Smooth muscle cell (in vitro differentiated cells): ENCODE data around the gene PTCHD1. TPM values are rescaled to one million over a fixed set of nuclear protein-coding genes. Genes with fewer than 3 reads are reported as not detected.
A peak's percentile ranks its signal among the peaks of the same experiment; 100 is the strongest.

Experiments
- DNase-seq: peaks from one replicate; lab custom pipeline; 2025; ENCODE audit not compliant: unreplicated experiment; lab: John Stamatoyannopoulos, UW
- H2AFZ ChIP-seq: fragments of 200-600 bp; sonication (generic); 2 replicates; pipeline ENCODE4 v1.6.0; 2016; ENCODE audit warnings: antibody characterized with exemption, low read depth, mild to moderate bottlenecking
- H3F3A ChIP-seq: fragments of 200-600 bp; sonication (generic); 2 replicates; pipeline ENCODE4 v1.6.0; 2017; ENCODE audit warnings: antibody characterized with exemption, low read depth
- H3K27ac ChIP-seq: fragments of 200-600 bp; sonication (generic); 2 replicates; pipeline ENCODE4 v1.5.1; 2016; ENCODE audit warnings: low read depth, mild to moderate bottlenecking
- H3K27me3 ChIP-seq: fragments of 200-600 bp; sonication (generic); 2 replicates; pipeline ENCODE4 v1.6.1; 2016; ENCODE audit warnings: low read depth, mild to moderate bottlenecking
- H3K36me3 ChIP-seq: fragments of 200-600 bp; sonication (generic); 2 replicates; pipeline ENCODE4 v1.5.1; 2016; ENCODE audit warnings: low read depth
- H3K4me1 ChIP-seq: fragments of 200-600 bp; sonication (generic); 2 replicates; pipeline ENCODE4 v1.5.1; 2016; ENCODE audit warnings: low read depth
- H3K4me2 ChIP-seq: fragments of 200-600 bp; sonication (generic); 2 replicates; pipeline ENCODE4 v1.6.0; 2016; ENCODE audit warnings: mild to moderate bottlenecking
- H3K4me3 ChIP-seq: fragments of 200-600 bp; sonication (generic); 2 replicates; pipeline ENCODE4 v1.5.1; 2016; ENCODE audit warnings: mild to moderate bottlenecking
- H3K79me2 ChIP-seq: fragments of 200-600 bp; sonication (generic); 2 replicates; pipeline ENCODE4 v1.6.0; 2016; ENCODE audit warnings: low read depth, mild to moderate bottlenecking
- H3K9ac ChIP-seq: fragments of 200-600 bp; sonication (generic); 2 replicates; pipeline ENCODE4 v1.6.0; 2016; ENCODE audit warnings: low read depth
- H3K9me3 ChIP-seq: fragments of 200-600 bp; sonication (generic); replicated peaks from 2 replicates; pipeline ENCODE4 v1.5.1; 2016; ENCODE audit warnings: low read depth
- H4K20me1 ChIP-seq: fragments of 200-600 bp; sonication (generic); 2 replicates; pipeline ENCODE4 v1.6.0; 2016; ENCODE audit warnings: low read depth
- CTCF ChIP-seq: fragments of 200-600 bp; sonication (generic); IDR thresholded peaks from 2 replicates; pipeline ENCODE4 v1.5.1; 2017; ENCODE audit warnings: borderline replicate concordance, mild to moderate bottlenecking, antibody characterized with exemption; ENCODE audit not compliant: insufficient read depth, poor library complexity, severe bottlenecking
- WGBS: methylation state at CpG from one replicate; pipeline ENCODE4 v1.1.7; 2016; ENCODE audit warnings: low lambda C conversion rate; 5-methylcytosine and 5-hydroxymethylcytosine counted together
- polyA plus RNA-seq: library from polyadenylated mRNA; unstranded; fragments of >200 nt; fragmentation: Nextera tagmentation; extraction: Ambion mirVana; gene quantifications from 2 replicates; pipeline ENCODE4 v1.2.1, GENCODE V29; 2016
- total RNA-seq: library from RNA; depleted of rRNA; stranded (reverse); fragments of >200 nt; gene quantifications from 2 replicates; pipeline ENCODE4 v1.2.3, GENCODE V29; 2014

Gene PTCHD1
- total RNA-seq (0.40 and 0.58 TPM in 2 replicates), polyA plus RNA-seq (0.87 and 1.1 TPM in 2 replicates)

- peaks cover 92% of the 10 kb centered on the region for H3K27me3 ChIP-seq
- peaks cover 14% of the 10 kb centered on the region for H3K4me1 ChIP-seq
- H3K79me2 ChIP-seq = no peaks in the 10 kb centered on the region
- no peaks in the 10 kb centered on the region for H3K36me3 ChIP-seq
- no peak within 1 kb of the TSS for H3K9ac ChIP-seq
- no peak for TF ChIP-seq CTCF
- no peak within 1 kb of the TSS for H2AFZ ChIP-seq
- H3K4me2 ChIP-seq = peak within 1 kb of the TSS; percentile 85
- H3F3A ChIP-seq = no peaks in the 10 kb centered on the region
- WGBS = 4% methylated on average over 63 of the region's 64 CpGs
- H3K4me3 ChIP-seq = peak within 1 kb of the TSS; percentile 46
- DNase-seq = no peak
- no peaks in the 10 kb centered on the region for H4K20me1 ChIP-seq
- no peaks in the 10 kb centered on the region for H3K9me3 ChIP-seq
- H3K27ac ChIP-seq = no peak within 1 kb of the TSS
These were observed at the start of gene PTCHD1 for GRCh38 chrX:23334848-23335599. TSS of gene PTCHD1 (plus strand) at chrX:23334849. CDS start at chrX:23334876, 27 bp downstream.

GRCh38 chrX:23286731-23287130, 47.9 kb upstream of the PTCHD1 start:
- 89% methylated on average over 5 of the region's 5 CpGs for WGBS
- DNase-seq = no peak
- no peak for TF ChIP-seq CTCF

GRCh38 chrX:23287191-23287725, 47.4 kb upstream of the PTCHD1 start:
- TF ChIP-seq CTCF = no peak

More at GRCh38 chrX:23286731-23287130, 47.9 kb upstream of the PTCHD1 start:
- no peaks in the 10 kb centered on the region for H3K36me3 ChIP-seq
- H3K27me3 ChIP-seq = no peaks in the 10 kb centered on the region
- H3F3A ChIP-seq = no peaks in the 10 kb centered on the region
- no peak overlapping the region for H3K4me3 ChIP-seq
- no peak overlapping the region for H2AFZ ChIP-seq
- no peak overlapping the region for H3K4me2 ChIP-seq
- no peaks in the 10 kb centered on the region for H4K20me1 ChIP-seq
- no peak overlapping the region for H3K27ac ChIP-seq
- no peaks in the 10 kb centered on the region for H3K9me3 ChIP-seq
- no peak overlapping the region for H3K9ac ChIP-seq
- no peaks in the 10 kb centered on the region for H3K79me2 ChIP-seq
- H3K4me1 ChIP-seq = no peaks in the 10 kb centered on the region

More at GRCh38 chrX:23287191-23287725, 47.4 kb upstream of the PTCHD1 start:
- Histone ChIP-seq H3K4me2 (no peak overlapping the region), H3K9me3 (no peaks in the 10 kb centered on the region), H3K4me1 (peaks cover under 1% of the 10 kb centered on the region), H3K27ac (no peak overlapping the region), H3K36me3 (no peaks in the 10 kb centered on the region), H2AFZ (no peak overlapping the region), H4K20me1 (no peaks in the 10 kb centered on the region), H3K27me3 (no peaks in the 10 kb centered on the region), H3F3A (no peaks in the 10 kb centered on the region), H3K4me3 (no peak overlapping the region), H3K9ac (no peak overlapping the region), H3K79me2 (no peaks in the 10 kb centered on the region)
- WGBS = 90% methylated on average over 5 of the region's 5 CpGs
- DNase-seq = no peak
